ENCODE data around the gene DYSF. TPM values are rescaled to one million over a fixed set of nuclear protein-coding genes. Genes with fewer than 3 reads are reported as not detected.

The DYSF gene
- total RNA-seq, 1 experiment from 2014 or later: 0.89 TPM

DNA sequence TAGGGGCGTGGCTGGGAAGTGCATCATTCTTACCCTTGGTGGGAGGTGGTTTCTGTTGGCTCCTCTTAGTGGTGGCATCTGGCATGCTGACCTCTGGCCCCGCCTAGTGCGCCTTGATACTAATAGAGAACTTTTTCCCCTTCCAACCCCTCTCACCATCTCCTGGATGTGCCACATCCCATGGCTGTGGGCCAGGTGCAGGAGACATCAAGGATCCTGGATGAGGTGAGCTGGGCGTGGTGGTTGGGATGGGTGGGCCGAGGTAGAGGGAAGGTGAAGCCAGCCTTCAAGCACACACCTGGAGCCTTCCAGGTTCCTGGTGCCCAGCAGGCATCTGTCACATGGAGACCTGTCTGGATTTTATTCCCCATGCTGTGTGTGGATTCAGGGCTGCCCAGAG lies 149.2 kb downstream of the DYSF start:
- H3K4me3 ChIP-seq (replicated peaks in 1 of 2; ENCODE audit: low read depth in 1 of 2, low read length in 2 of 2): no peak overlapping the region
- no peak overlapping the region for H2AFZ ChIP-seq (ENCODE audit: low read depth, low read length, poor library complexity, severe bottlenecking)
- TF ChIP-seq EGR1 (IDR thresholded peaks at IDR 0.05; ENCODE audit: low read depth) (no peak), FOSL1 (IDR thresholded peaks at IDR 0.05; ENCODE audit: low read depth) (no peak), ZNF274 (IDR thresholded peaks at IDR 0.05; ENCODE audit: low read depth, low read length) (no peak), SRF (IDR thresholded peaks at IDR 0.05; ENCODE audit: low read depth) (no peak), EZH2 (IDR thresholded peaks at IDR 0.05) (no peak), POLR2A (IDR thresholded peaks at IDR 0.05; ENCODE audit: borderline replicate concordance, extremely low read depth, insufficient read depth, insufficient read length) (no peak), ZFX (IDR thresholded peaks at IDR 0.05) (no peak), JUND (IDR thresholded peaks at IDR 0.05) (no peak), CEBPB (IDR thresholded peaks at IDR 0.05; ENCODE audit: low read depth) (no peak), EZH2phosphoT487 (IDR thresholded peaks at IDR 0.05; ENCODE audit: borderline replicate concordance) (no peak), RAD21 (IDR thresholded peaks at IDR 0.05; ENCODE audit: low read depth) (no peak), ZBTB33 (IDR thresholded peaks at IDR 0.05; ENCODE audit: extremely low read depth, insufficient replicate concordance, low read length) (no peak), CTCF (IDR thresholded peaks at IDR 0.05 in 2 of 3, conservative IDR thresholded peaks at IDR 0.05 in 1 of 3; ENCODE audit: borderline replicate concordance in 1 of 3, insufficient read depth in 1 of 3, low read depth in 2 of 3, low read length in 2 of 3) (no peak)
- TF ChIP-seq, protein P1, sequence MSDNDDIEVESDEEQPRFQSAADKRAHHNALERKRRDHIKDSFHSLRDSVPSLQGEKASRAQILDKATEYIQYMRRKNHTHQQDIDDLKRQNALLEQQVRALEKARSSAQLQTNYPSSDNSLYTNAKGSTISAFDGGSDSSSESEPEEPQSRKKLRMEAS (IDR thresholded peaks at IDR 0.05): no peak
- H3K9me3 ChIP-seq (ENCODE audit: control insufficient read depth in 1 of 2, insufficient read depth in 1 of 2, low read depth in 1 of 2, low read length in 2 of 2): no peaks in the 10 kb centered on the region
- ChIA-PET RAD21 (ENCODE audit: low non-redundant PET in 1 of 2, low total read pairs in 2 of 2, uncharacterized antibody in 2 of 2, unreplicated experiment in 2 of 2) (no interaction called here), POLR2A (no interaction called here), CTCF (no interaction called here)
- intact Hi-C loops (cut with micrococcal nuclease): no loop called here
- H3K4me2 ChIP-seq (ENCODE audit: low read length): no peak overlapping the region
- H3K27ac ChIP-seq (ENCODE audit: low read depth, low read length): no peak overlapping the region
- DNase-seq (ENCODE audit: low read depth, low spot score): no peak
- no peaks in the 10 kb centered on the region for H3K79me2 ChIP-seq (ENCODE audit: insufficient read depth, low read length)
- H4K20me1 ChIP-seq (ENCODE audit: insufficient read depth): no peaks in the 10 kb centered on the region
- peaks cover 14% of the 10 kb centered on the region; the same call in 1 of the 2 replicates for H3K27me3 ChIP-seq (ENCODE audit: insufficient read depth, low read length)
- no TSS peak for BruUV-seq (replicated peaks)
- H3K9me2 ChIP-seq (ENCODE audit: insufficient read depth): no peaks in the 10 kb centered on the region
- no peak for ATAC-seq
- no peaks in the 10 kb centered on the region for H3K36me3 ChIP-seq (ENCODE audit: control insufficient read depth in 1 of 2, insufficient read depth in 2 of 2, low read length in 2 of 2)
- H3K9ac ChIP-seq (ENCODE audit: low read length): no peak overlapping the region
- no peaks in the 10 kb centered on the region for H3K4me1 ChIP-seq (ENCODE audit: control insufficient read depth in 1 of 2, insufficient read depth in 2 of 2, low read length in 2 of 2)
